K562 treated with DMSO at 1 percent for 4 hours (cell line): ENCODE results near the gene FOXF1. TPM values are rescaled to one million over a fixed set of nuclear protein-coding genes. Genes with fewer than 3 reads are reported as not detected.

Experiments
- total RNA-seq: library from RNA; unstranded; fragments of 300-600 nt; gene quantifications from 2 replicates; pipeline ENCODE4 v1.2.3, GENCODE V29; 2022; ENCODE audit not compliant: insufficient read depth

The FOXF1 gene
- total RNA-seq, result not detected in 2 replicates

GRCh38 chr16:86510465-86511261, at the start of gene FOXF1:
Gene FOXF1, plus strand, starts transcription at chr16:86510527. Its CDS starts 43 bp downstream, at chr16:86510570.

GRCh38 chr16:86554917-86555703, 44.8 kb downstream of the FOXF1 start, which contains the start of gene MTHFSD:
Gene MTHFSD, minus strand, starts transcription at chr16:86555235. Its CDS starts 51 bp downstream, at chr16:86555184.

Other genes with a start within 250 kb of the FOXF1 start
- gene MTHFSD, start 44.7 kb downstream of the FOXF1 start, total RNA-seq, result 6.3 and 8.2 TPM in 2 replicates
- 0.27 and 1.2 TPM in 2 replicates for gene FOXC2, start 56.3 kb downstream of the FOXF1 start, total RNA-seq
- not detected in 2 replicates for gene FOXL1, start 68.0 kb downstream of the FOXF1 start, total RNA-seq